ENCODE data around the gene RASGRF1.

Gene RASGRF1

GRCh38 chr15:79099692-79100091, 9.1 kb upstream of the RASGRF1 start:
- Histone ChIP-seq H3K36me3 (ENCODE audit: control insufficient read depth, insufficient read depth, low read length) (no peaks in the 10 kb centered on the region), H3K9me3 (ENCODE audit: control insufficient read depth, low read length) (no peaks in the 10 kb centered on the region), H3K4me3 (ENCODE audit: insufficient read depth, low read depth, low read length) (no peak overlapping the region), H3K27ac (ENCODE audit: insufficient read depth, low read depth, low read length, poor library complexity, severe bottlenecking) (no peak overlapping the region), H3K27me3 (ENCODE audit: control insufficient read depth, insufficient read depth, low read length, poor library complexity, severe bottlenecking) (peaks cover 31% of the 10 kb centered on the region), H3K4me1 (ENCODE audit: control insufficient read depth, insufficient read depth, low read length) (no peaks in the 10 kb centered on the region)
- 87 to 91% methylated on average over 4 of the region's 4 CpGs for WGBS, 2 experiments

- Histone ChIP-seq H3K27me3 (ENCODE audit: control insufficient read depth, insufficient read depth, low read length, poor library complexity, severe bottlenecking) (peaks cover 77% of the 10 kb centered on the region), H3K4me1 (ENCODE audit: control insufficient read depth, insufficient read depth, low read length) (peaks cover 8% of the 10 kb centered on the region), H3K27ac (ENCODE audit: insufficient read depth, low read depth, low read length, poor library complexity, severe bottlenecking) (no peak overlapping the region)
These were observed 4.0 kb upstream of the RASGRF1 start for GRCh38 chr15:79094611-79095021.

GRCh38 chr15:79093352-79093935, 2.9 kb upstream of the RASGRF1 start:
- H3K27ac ChIP-seq (ENCODE audit: insufficient read depth, low read depth, low read length, poor library complexity, severe bottlenecking): no peak overlapping the region
- no peak overlapping the region for H3K4me3 ChIP-seq (ENCODE audit: insufficient read depth, low read depth, low read length)
- H3K36me3 ChIP-seq (ENCODE audit: control insufficient read depth, insufficient read depth, low read length): no peaks in the 10 kb centered on the region
- no peaks in the 10 kb centered on the region for H3K9me3 ChIP-seq (ENCODE audit: control insufficient read depth, low read length)
- peaks cover 85% of the 10 kb centered on the region for H3K27me3 ChIP-seq (ENCODE audit: control insufficient read depth, insufficient read depth, low read length, poor library complexity, severe bottlenecking)
- peaks cover 9% of the 10 kb centered on the region for H3K4me1 ChIP-seq (ENCODE audit: control insufficient read depth, insufficient read depth, low read length)
- WGBS, 2 experiments: 77% methylated on average over 8 of the region's 8 CpGs

More at GRCh38 chr15:79094611-79095021, 4.0 kb upstream of the RASGRF1 start:
- WGBS, 2 experiments: 34 to 38% methylated on average over 6 of the region's 6 CpGs
- no peak overlapping the region for H3K4me3 ChIP-seq (ENCODE audit: insufficient read depth, low read depth, low read length)
- H3K36me3 ChIP-seq (ENCODE audit: control insufficient read depth, insufficient read depth, low read length): no peaks in the 10 kb centered on the region
- H3K9me3 ChIP-seq (ENCODE audit: control insufficient read depth, low read length): no peaks in the 10 kb centered on the region

- H3K4me3 ChIP-seq (ENCODE audit: insufficient read depth, low read depth, low read length): no peak overlapping the region
- H3K4me1 ChIP-seq (ENCODE audit: control insufficient read depth, insufficient read depth, low read length): peaks cover 9% of the 10 kb centered on the region
- WGBS, 2 experiments: 69 to 76% methylated on average over 2 of the region's 2 CpGs
- no peak overlapping the region for H3K27ac ChIP-seq (ENCODE audit: insufficient read depth, low read depth, low read length, poor library complexity, severe bottlenecking)
- H3K36me3 ChIP-seq (ENCODE audit: control insufficient read depth, insufficient read depth, low read length): no peaks in the 10 kb centered on the region
- H3K27me3 ChIP-seq (ENCODE audit: control insufficient read depth, insufficient read depth, low read length, poor library complexity, severe bottlenecking): peaks cover 95% of the 10 kb centered on the region
- H3K9me3 ChIP-seq (ENCODE audit: control insufficient read depth, low read length): no peaks in the 10 kb centered on the region
These were observed 1.8 kb upstream of the RASGRF1 start for GRCh38 chr15:79092382-79092781.

- Histone ChIP-seq H3K36me3 (ENCODE audit: control insufficient read depth, insufficient read depth, low read length) (no peaks in the 10 kb centered on the region), H3K27me3 (ENCODE audit: control insufficient read depth, insufficient read depth, low read length, poor library complexity, severe bottlenecking) (peaks cover 96% of the 10 kb centered on the region), H3K4me1 (ENCODE audit: control insufficient read depth, insufficient read depth, low read length) (peaks cover 9% of the 10 kb centered on the region), H3K9me3 (ENCODE audit: control insufficient read depth, low read length) (no peaks in the 10 kb centered on the region), H3K27ac (ENCODE audit: insufficient read depth, low read depth, low read length, poor library complexity, severe bottlenecking) (no peak overlapping the region), H3K4me3 (ENCODE audit: insufficient read depth, low read depth, low read length) (peak overlapping the region; percentile 24)
- WGBS, 2 experiments: 2% methylated on average over 52 to 53 of the region's 53 CpGs
These were observed 756 bp upstream of the RASGRF1 start for GRCh38 chr15:79091204-79091867.

- Histone ChIP-seq H3K4me1 (ENCODE audit: control insufficient read depth, insufficient read depth, low read length) (peaks cover 9% of the 10 kb centered on the region), H3K27me3 (ENCODE audit: control insufficient read depth, insufficient read depth, low read length, poor library complexity, severe bottlenecking) (peaks cover 98% of the 10 kb centered on the region), H3K27ac (ENCODE audit: insufficient read depth, low read depth, low read length, poor library complexity, severe bottlenecking) (no peak overlapping the region), H3K4me3 (ENCODE audit: insufficient read depth, low read depth, low read length) (peak overlapping the region; percentile 24), H3K9me3 (ENCODE audit: control insufficient read depth, low read length) (no peaks in the 10 kb centered on the region), H3K36me3 (ENCODE audit: control insufficient read depth, insufficient read depth, low read length) (no peaks in the 10 kb centered on the region)
- WGBS, 2 experiments: 1% methylated on average over 53 of the region's 53 CpGs
These were observed 592 bp downstream of the RASGRF1 start for GRCh38 chr15:79089890-79090486.

- H3K36me3 ChIP-seq (ENCODE audit: control insufficient read depth, insufficient read depth, low read length): no peaks in the 10 kb centered on the region
- peak overlapping the region; percentile 23 for H3K4me3 ChIP-seq (ENCODE audit: insufficient read depth, low read depth, low read length)
- no peaks in the 10 kb centered on the region for H3K9me3 ChIP-seq (ENCODE audit: control insufficient read depth, low read length)
- peaks cover 98% of the 10 kb centered on the region for H3K27me3 ChIP-seq (ENCODE audit: control insufficient read depth, insufficient read depth, low read length, poor library complexity, severe bottlenecking)
- WGBS, 2 experiments: 1% methylated on average over 47 of the region's 47 CpGs
- no peak overlapping the region for H3K27ac ChIP-seq (ENCODE audit: insufficient read depth, low read depth, low read length, poor library complexity, severe bottlenecking)
- H3K4me1 ChIP-seq (ENCODE audit: control insufficient read depth, insufficient read depth, low read length): peaks cover 9% of the 10 kb centered on the region
These were observed 1.2 kb downstream of the RASGRF1 start for GRCh38 chr15:79089331-79089889.

- Histone ChIP-seq H3K9me3 (ENCODE audit: control insufficient read depth, low read length) (no peaks in the 10 kb centered on the region), H3K4me3 (ENCODE audit: insufficient read depth, low read depth, low read length) (no peak overlapping the region), H3K36me3 (ENCODE audit: control insufficient read depth, insufficient read depth, low read length) (no peaks in the 10 kb centered on the region), H3K4me1 (ENCODE audit: control insufficient read depth, insufficient read depth, low read length) (peaks cover 9% of the 10 kb centered on the region), H3K27ac (ENCODE audit: insufficient read depth, low read depth, low read length, poor library complexity, severe bottlenecking) (no peak overlapping the region), H3K27me3 (ENCODE audit: control insufficient read depth, insufficient read depth, low read length, poor library complexity, severe bottlenecking) (peaks cover 98% of the 10 kb centered on the region)
- WGBS, 2 experiments: 65 to 69% methylated on average over 7 of the region's 7 CpGs
These were observed 2.0 kb downstream of the RASGRF1 start for GRCh38 chr15:79088426-79089205.

- Histone ChIP-seq H3K27ac (ENCODE audit: insufficient read depth, low read depth, low read length, poor library complexity, severe bottlenecking) (no peak overlapping the region), H3K4me1 (ENCODE audit: control insufficient read depth, insufficient read depth, low read length) (peaks cover 9% of the 10 kb centered on the region), H3K4me3 (ENCODE audit: insufficient read depth, low read depth, low read length) (no peak overlapping the region), H3K27me3 (ENCODE audit: control insufficient read depth, insufficient read depth, low read length, poor library complexity, severe bottlenecking) (peaks cover 82% of the 10 kb centered on the region), H3K9me3 (ENCODE audit: control insufficient read depth, low read length) (no peaks in the 10 kb centered on the region), H3K36me3 (ENCODE audit: control insufficient read depth, insufficient read depth, low read length) (no peaks in the 10 kb centered on the region)
- 81% methylated on average over 4 of the region's 4 CpGs for WGBS, 2 experiments
These were observed 3.8 kb downstream of the RASGRF1 start for GRCh38 chr15:79086814-79087213.

Data from ectodermal cell (in vitro differentiated cells).